CD4-positive, alpha-beta T cell treated with Interleukin-4 for 1 hour (primary cell): ENCODE results near the gene CTNS.

Experiments used
- DNase-seq, 2 donors: peaks; one replicate each; pipeline ENCODE4 v3.0.0-alpha.2; 2020 to 2022

CTNS gene

DNA sequence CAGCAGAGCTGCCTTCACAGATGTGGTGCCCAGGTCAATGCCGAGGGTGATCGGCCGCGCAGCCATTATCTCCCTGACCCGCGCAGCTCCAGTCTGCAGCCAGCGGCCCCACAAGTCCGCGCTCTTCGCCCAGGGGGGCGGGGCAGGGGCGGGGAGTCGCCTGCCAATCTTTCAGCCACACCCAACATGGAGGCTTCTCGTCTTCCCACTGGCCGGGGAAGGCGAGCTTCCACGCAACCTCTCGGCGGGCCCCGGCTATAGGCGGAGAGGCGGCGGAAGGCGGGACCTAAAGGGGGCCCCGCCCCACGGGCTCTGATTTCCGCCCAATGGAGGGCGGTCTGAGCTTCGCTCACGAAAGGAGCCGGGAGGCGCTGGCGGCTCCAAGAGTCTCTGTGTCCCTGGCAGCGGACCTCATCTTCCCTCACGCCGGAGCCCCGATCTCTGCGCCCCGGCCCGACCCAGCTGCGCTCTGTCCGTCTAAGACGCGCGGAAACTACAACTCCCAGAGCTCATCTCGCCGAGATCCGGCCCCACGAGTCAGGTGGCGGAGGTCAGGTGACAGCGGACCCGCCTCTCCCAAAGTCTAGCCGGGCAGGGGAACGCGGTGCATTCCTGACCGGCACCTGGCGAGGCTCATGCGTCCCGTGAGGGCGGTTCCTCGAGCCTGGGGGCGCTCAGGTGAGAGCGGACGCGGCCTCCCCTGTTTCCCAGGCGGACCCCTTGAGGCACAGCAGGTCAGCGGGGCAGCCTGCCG, at the start of gene CTNS, which contains the start of gene SHPK:
Gene CTNS, plus strand, starts transcription at position 607 of the 754 bp plus-strand sequence. CDS start 3,447 bp downstream, outside the sequence.
Gene SHPK, minus strand, starts transcription at position 97 of the 754 bp plus-strand sequence. Its CDS starts 31 bp downstream, at position 66.
- DNase-seq = peak; percentile 95

DNA sequence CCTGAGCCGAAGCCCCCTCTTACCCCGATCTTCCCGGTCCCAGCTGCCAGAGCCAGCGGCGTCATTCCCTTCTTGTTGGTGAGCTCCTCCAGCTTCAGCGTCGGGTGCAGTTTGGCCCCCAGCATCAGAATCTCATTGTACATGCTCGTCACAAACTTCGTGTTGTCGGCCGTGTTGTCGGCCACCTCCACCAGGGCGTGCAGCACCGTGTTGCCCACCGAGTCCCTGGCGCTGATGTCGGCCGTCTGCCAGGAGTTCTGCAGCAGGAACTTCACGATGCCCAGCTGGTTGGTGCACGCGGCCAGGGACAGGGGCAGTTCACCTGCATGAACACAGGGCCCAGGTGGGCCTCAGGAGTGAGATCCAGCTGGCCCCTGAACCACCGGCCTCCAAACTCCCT, 46.8 kb upstream of the CTNS start:
- no peak for DNase-seq

DNA sequence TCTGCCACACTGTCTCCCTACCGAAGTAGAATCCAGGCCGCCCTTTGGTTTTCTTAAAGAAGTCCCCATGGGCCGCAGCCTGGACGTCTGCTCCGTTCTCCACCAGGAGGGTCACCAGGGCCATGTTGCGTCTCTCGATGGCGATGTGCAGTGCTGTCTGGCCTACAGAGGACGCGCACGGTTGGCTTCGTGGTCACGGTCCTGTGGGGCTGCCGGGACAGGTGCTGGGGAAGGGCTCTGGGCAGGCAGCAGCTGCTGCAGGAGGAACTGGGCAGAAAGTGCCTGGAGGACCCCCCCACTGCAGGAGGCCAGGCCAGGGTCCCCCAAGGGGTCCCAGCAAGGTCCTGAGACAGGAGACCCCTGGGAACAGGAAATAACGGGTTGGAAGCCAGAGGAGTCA, 46.3 kb upstream of the CTNS start:
- DNase-seq = no peak

DNA sequence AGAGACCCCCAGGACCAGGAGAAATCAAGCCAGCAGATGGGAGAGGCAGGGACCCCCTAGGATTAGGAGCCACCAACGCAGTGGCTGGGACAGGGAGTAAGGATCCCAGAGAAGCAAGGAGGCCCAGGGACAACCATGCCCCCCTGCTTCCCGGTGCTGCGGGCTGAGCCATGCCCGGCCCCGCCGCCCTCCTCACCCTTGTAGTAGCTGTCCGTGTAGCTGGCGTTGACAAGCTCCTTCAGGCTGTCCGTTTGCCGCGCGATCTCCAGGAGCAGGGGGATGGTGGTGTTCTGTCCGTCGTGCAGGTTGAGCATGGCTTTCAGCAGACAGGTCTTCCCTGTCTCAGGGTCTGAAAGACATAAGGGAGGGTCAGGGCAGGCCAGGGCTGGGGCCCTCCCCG, 45.8 kb upstream of the CTNS start:
- DNase-seq = no peak

DNA sequence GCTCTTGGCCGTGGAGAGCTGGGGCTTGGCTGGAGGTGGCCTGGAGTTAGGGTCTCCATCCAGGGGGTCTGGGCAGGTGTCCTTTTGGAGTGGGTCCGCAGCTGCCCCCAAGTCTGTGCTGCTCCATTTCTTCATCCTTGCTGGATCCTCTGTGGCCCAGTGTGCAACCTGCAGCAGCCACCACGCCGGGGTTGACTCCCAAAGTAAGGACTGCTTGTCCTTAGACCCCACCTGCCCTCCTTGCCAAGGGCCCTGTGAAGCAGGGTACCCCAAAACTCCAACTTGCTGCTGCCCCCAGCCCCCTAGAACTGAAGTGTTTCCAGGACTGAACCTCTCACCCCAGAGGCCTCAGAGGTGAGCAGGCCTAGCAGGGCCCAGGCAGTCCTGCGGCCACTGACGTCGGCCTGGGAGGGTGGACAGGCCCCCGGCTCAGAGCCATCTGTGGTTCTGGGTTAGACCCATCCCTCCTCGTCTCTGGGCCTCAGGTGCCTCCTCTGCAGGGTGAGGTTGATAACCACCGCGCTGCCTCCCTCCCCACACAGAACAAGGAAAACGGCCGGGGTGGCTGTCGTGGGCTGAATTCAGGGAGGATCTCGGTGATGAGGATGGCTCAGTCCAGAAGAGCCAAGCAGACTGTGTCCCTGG, 44.2 kb upstream of the CTNS start:
- no peak for DNase-seq

DNA sequence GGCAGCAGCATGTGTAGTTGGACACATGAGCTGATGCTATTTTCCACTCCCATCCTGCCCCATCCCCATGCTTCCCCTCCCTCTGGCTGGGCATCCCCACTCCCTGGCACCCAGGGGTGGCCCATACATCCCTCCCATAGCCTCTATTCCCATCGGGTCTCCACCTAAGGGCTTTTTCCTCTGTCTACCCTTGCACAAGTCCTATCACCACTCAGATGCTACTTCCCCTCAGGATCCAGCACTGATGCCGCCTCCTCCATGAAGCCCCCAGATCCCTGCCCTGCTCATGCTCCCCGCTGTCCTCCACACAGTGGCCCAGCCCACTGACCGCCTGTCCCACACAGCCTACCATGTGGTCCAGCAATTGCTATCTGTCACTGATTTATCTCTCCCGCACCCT, 43.2 kb upstream of the CTNS start:
- no peak for DNase-seq

DNA sequence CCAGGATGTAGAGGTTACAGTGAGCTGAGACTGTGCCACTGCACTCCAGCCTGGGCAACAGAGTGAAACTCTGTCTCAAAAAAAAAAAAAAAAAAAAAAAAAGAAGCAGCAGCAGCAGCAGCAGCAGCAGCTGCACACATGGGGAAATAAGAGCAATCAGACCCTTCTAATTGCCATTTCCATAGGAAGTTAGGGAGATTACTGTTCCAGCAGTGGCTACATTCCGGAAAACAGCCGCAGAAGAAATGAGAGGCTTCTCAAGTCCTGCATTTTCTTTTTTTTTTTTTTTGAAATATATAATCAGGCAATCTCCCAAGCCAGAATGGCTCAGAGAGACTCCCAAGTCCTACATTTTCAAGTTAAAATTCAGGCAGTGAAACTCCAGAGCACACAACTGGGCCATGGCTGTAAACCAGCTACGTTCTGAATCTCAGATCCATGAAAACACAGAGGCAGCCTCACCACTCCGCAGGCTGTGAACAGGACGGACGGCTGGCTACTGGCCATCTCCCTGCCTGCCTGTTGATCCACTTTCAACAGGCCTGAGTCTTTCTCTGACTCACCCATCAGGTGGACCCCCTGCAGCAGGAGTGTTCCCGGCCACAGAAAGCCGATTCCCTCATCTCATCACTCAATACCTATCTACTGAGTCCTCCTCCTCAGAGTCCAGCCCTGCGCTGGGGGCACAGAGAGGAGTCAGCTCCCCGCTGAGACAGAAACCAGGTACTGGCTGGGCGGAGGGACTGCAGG, 42.3 kb upstream of the CTNS start:
- DNase-seq = no peak

DNA sequence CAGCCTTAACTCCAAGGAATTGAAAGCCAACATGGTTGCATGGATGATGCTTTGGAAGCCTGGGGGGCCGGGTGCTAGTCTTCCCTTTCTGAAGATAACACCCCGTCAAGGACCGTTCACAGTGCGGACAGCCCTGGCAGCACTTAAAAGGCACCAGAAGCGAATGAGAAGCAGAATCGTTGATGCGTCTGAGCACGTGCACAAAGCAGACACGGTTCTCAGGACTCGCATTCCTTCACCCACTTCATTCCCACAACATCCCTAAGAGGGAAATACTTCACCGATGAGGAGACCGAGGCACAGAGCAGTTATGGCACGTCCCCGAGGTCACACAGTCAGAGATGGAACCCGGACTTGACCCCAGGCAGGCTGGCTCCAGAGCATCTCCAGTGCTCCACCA, 41.6 kb upstream of the CTNS start:
- no peak for DNase-seq

DNA sequence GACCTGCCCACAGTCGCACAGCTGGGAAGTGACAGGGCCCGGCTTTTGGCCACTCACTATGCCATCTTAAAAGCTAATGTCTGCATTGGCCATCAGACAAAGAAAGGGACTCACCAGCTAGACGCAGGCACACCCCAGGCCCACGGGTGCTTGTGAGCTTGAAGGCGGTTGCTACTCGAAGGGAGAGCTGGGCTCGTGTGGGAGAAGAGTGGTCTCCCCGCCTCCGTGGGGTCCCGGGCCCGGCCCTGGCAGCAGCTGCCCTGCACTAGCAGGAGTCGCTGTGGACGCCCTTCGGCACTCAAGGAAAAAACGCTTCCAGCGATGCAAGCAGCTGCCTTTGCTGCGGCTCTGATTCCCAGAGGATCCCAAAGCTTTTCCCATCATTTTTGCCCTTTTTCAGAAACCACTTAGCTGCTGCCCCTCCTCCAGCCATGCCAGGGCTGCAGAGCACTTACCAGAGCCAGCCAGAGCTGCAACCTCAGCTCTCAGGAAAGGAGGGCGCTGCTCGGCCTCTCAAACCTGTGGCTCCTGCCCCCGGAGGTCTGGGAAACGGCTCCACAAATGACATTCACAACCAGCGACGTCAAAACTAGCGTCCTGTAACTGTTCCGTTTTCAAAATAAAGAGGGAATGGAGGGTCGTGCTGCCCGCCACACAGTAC, 39.6 kb upstream of the CTNS start:
- no peak for DNase-seq

DNA sequence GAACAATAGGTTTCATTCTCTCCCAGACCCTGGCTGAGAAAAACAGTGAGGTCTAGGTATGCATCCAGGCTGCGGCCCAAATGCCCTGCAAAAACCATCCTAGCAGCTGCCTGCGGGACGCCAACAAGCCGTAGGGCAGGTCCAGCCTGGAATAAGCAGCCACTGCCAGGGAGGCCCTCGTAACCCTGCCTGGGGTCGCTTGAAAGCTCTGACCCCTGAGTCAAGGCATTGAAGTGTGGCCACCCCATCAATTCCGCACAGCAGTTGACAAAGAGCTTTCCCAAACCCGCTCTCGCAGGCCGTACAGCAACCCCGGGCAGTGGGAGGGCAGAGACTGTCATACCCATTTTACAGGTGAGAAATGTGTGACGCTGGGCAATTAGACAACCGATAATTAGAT, 38.5 kb upstream of the CTNS start:
- DNase-seq = no peak

DNA sequence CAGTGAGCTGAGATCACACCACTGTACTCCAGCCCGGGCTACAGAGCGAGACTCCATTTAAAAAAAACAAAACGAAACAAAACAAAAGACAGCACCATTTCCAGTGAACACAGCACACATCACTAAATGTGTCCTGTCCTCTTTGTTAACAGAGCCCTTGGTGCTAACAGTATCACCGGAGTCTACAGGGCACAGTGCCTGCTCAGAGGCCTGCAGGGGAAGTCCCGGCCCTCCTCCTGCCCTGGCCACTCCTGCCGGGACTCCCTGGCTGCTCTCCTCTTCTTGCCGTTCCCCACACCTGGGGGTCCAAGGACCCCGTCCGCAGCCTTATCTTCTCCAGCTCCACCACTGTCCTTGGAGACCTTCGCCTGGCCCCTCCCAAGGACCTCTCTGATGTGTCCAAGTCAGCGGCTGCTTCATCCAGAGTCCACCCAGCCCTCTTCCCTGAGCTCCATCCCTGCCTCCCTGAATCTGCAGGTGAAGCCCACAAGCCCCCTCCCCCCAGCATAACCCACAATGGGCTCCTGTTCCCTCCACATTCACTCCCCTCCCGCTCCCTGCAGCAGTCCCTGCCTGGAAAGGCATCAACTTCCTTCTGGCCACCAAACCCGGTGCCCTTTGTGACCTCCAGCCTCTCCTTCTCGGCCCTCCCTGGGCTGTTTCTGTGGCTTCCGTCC, 35.9 kb upstream of the CTNS start:
- DNase-seq = no peak

DNA sequence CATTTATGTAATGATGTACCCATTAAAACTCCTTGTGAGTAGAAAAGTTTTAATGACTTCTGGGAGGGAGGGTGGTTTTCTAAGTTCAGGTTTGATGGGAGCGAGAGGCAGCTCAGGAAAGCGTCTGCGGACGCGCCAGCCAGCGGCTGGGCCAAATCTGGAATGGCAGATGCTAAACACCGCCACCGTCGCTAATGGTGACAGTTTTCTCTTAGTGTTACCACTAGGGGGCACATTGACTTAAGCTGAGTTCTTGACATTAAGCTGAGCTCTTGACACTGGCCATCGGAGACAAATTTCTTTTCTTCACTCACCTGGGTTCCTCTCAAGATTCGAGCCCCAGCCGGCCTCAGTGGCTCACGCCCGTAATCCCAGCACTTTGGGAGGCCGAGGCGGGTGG, 34.1 kb upstream of the CTNS start:
- DNase-seq = peak; percentile 18 to 23

DNA sequence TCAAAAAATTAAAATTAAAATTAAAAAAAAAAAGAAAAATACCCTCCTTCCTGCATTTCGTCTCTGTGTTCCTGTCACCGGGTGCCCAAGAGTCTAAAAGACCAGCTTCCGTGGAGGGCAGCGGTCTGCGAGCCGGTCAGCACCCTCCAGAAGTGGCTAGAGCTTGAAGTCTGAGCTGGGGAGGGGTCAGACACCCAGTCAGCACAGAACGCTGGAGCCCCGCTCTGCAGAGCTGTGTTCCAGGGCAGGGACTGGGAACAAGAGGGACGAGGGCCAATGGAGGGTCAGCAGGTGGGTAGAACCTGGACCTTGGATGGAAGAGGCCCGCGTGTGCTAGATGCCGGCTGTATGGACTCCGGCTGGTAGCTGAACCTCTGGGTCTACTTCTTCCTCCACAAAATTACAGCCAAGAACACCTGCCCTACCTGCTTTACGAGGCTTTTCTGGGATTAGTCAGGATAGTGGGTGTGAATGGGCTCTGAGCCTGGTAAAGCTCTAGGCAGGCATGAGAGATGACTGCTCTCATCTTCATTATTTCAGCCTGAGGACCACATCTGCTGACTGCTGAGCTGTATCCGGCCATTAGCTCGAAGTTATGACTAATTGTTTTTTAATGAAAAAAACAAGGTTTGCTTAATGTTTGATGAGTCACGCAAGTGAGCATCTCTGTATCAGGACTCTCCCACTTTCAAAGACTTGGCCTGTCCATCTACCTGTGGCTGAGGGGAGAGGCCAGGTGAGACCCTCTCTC, 33.3 kb upstream of the CTNS start:
- no peak for DNase-seq

DNA sequence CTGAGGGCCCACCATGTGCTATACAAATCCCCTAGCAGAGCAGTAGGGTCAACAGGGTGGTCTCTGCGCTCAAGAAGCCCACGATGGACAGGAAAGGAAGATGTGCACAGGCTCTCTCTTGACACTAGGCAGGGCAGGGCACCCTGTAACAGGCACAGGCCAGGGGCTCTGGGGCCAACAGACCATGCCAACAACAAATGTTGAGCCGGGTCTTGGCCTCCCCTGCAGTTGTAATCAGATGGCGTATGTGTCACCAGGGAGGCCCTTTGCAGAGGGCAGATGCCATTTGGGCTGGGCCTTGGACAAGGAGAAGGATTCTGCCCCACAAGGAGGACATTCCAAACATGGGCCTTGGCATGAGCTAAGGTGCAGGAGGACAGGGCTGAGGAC, 32.7 kb upstream of the CTNS start:
- DNase-seq = no peak

DNA sequence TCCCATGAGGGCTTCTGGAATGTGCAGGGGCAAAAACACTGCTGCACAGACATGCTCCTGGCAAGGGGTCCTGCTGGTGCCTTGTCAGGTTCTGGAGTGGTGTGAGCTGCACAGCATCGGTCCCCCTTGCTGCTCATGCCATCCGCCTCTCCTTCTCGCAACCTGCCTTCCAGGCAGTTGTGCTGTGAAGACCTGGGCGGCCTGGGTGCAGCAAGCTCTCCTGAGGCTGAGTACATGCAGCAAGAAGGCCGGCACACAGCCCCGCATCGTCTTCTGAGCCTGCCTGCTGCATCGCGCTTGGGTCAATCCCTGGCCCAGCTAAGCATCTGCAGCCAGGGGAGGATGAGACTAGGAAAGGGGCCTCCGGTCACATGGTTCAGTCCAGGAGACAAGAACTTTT, 26.9 kb upstream of the CTNS start:
- no peak for DNase-seq

DNA sequence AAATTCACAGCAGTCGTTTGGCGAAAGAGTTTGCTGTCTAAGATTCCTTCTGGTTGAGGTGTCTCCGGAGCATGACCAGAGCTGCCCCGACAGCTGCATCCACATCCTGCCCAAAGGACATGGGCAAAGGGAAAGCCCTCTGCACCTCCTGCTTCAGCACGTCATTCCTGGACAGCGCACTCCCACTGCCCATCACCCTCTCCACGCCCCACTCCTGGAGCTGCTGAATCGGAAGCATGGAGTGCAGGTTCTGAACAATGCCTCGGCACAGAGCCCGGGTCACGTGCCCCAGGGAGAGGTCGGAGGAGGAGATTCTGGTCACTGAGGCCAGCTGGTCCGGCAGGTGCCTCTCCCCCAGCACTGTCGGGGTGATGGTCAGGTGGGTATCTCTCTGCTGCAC, 26.0 kb upstream of the CTNS start:
- DNase-seq = no peak

DNA sequence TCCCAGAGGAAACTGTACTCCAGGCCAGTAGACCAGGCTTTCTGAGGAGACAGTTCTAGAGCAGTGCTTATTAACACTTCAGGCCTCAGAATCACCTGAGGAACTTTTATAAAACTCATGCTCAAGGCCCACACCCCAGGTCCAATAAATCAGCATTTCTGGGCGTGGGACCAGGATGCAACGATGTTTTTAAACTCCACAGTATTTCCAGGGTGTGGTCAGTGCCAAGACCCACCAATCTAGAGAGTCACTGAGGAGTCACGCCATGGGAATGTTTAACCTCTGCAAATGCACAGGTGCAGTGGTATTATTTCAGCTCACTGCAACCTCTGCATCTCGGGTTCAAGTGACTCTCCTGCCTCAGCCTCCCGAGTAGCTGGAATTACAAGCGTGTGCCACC, 23.4 kb upstream of the CTNS start:
- DNase-seq = no peak

DNA sequence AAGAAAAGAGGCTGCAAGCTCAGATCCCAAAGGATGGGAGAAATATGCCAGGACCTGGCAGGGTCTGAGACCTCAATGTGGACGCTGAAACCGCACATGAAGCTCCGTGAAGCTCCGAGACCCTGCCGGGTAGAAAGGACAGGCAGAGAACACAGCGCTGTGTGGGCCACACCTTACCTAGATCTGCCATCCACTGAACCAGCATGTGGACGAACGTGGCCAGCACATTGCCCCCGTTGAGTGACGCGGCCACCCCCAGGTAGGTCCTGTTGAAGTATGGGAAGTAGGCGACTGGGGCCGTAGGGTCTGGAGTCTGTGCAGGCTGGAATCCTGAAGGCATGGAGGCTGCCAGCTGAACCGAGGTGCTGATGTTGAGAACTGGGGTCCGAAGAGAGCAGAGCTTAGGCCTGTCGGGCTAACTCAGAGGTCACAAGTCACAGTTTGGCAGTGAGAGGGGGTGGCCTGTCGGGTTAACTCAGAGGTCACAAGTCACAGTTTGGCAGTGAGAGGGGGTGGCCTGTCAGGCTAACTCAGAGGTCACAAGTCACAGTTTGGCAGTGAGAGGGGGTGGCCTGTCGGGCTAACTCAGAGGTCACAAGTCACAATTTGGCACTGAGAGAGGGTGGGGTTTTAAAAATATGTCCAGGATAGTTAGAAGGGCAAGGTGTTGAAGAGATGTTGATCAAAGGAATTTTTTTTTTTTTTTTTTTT, 21.2 kb upstream of the CTNS start:
- DNase-seq = no peak

DNA sequence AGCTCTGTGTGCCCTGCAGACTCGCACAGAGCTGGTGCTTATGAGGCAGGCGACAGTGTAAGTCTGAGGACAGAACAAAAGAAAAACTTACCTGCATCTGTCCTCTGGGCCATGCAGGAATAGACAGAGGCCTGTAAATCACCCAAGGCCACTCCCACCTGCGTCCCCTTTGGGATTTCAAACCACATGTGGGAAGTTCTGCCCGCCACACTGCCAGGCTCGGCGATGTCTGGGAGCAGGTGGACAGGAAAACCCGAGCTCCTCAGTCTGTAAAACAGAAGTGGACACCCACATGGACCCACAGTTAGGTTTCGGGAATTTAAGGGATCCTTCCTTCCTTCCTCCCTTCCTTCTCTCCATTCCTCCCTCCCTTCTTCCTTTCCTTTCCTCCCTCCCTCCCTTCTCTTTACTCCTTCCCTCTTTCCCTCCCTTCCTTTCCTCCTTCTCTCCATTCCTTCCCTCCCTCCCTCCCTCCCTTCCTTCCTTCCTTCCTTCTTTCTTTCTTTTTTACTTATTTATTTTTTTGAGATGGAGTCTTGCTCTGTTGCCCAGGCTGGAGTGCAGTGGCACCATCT, 15.3 kb upstream of the CTNS start:
- DNase-seq = no peak

DNA sequence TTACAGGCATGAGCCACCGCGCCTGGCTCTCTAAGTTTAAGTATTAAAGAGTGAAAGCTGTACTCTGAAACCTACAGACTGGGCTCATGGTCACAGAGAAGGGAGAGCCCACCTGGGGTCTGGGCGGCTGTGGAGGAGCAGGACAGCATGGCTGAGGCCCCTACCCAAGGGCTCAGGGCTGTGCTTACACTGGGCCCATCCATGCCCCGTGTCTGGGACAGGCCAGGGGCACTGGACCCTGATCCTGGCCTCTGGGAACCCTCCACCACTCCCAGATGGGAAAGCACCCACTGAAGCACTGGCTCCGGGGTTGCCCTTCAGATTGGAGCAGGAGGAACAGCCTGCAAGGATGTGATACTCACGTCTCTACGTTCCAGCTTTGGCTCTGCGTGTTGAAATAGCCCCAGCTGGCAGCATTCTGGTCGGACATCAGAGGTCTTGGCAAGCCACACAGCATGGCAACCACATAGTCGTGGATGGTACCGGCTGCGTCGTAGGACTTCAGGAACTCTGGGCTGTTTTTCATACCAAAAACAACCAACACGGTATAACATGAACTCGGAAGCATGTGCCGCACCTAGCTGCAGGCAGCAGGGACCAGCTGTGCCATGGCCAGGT, 13.5 kb upstream of the CTNS start:
- no peak for DNase-seq
